ENCODE results near the gene SORCS3. TPM values are rescaled to one million over a fixed set of nuclear protein-coding genes. Genes with fewer than 3 reads are reported as not detected.

SORCS3 gene
- total RNA-seq, 1 experiment from 2014 or later: 0.18 TPM

GRCh38 chr10:104981995-104982394 lies 340.9 kb downstream of the SORCS3 start:
- H3K27me3 ChIP-seq (replicated peaks; ENCODE audit: control insufficient read depth, insufficient read depth, low read length): no peaks in the 10 kb centered on the region
- intact Hi-C loops (cut with micrococcal nuclease; ENCODE audit: unreplicated experiment): no loop called here
- H3K9me3 ChIP-seq: no peaks in the 10 kb centered on the region; the same call in 1 of the 2 replicates
- no TSS peak for BruUV-seq (replicated peaks)
- ChIA-PET CTCF (no interaction called here), POLR2A (no interaction called here)
- DNase-seq: no peak
- H3K9me3 Mint-ChIP-seq (ENCODE audit: unreplicated experiment): no peaks in the 10 kb centered on the region
- no peak overlapping the region for H3K4me3 ChIP-seq (ENCODE audit: low read depth, low read length)
- no peaks in the 10 kb centered on the region for H3K4me1 ChIP-seq
- no peak for TF ChIP-seq CTCF (IDR thresholded peaks at IDR 0.05; ENCODE audit: insufficient read depth in 1 of 2, low read depth in 1 of 2, low read length in 1 of 2, severe bottlenecking in 1 of 2, unreplicated experiment in 1 of 2)
- no peak overlapping the region for H3K4me3 Mint-ChIP-seq (ENCODE audit: unreplicated experiment)
- no peaks in the 10 kb centered on the region for H3K4me1 Mint-ChIP-seq (ENCODE audit: low read depth, unreplicated experiment)
- H3K27me3 Mint-ChIP-seq (ENCODE audit: insufficient read depth, unreplicated experiment): peaks cover 9% of the 10 kb centered on the region
- no peaks in the 10 kb centered on the region for H3K36me3 Mint-ChIP-seq (ENCODE audit: insufficient read depth, unreplicated experiment)
- H3K27ac Mint-ChIP-seq (ENCODE audit: unreplicated experiment): no peak overlapping the region
- H3K36me3 ChIP-seq (ENCODE audit: control insufficient read depth, insufficient read depth, low read length): no peaks in the 10 kb centered on the region

- intact Hi-C loops (cut with micrococcal nuclease; ENCODE audit: unreplicated experiment): no loop called here
- no peaks in the 10 kb centered on the region; the same call in 1 of the 2 replicates for H3K9me3 ChIP-seq
- CTCF ChIA-PET: no interaction called here
- POLR2A ChIA-PET: no interaction called here
- Mint-ChIP-seq H3K27me3 (ENCODE audit: insufficient read depth, unreplicated experiment) (peaks cover 15% of the 10 kb centered on the region), H3K4me1 (ENCODE audit: low read depth, unreplicated experiment) (no peaks in the 10 kb centered on the region), H3K9me3 (ENCODE audit: unreplicated experiment) (no peaks in the 10 kb centered on the region), H3K36me3 (ENCODE audit: insufficient read depth, unreplicated experiment) (no peaks in the 10 kb centered on the region), H3K4me3 (ENCODE audit: unreplicated experiment) (no peak overlapping the region), H3K27ac (ENCODE audit: unreplicated experiment) (no peak overlapping the region)
- H3K36me3 ChIP-seq (ENCODE audit: control insufficient read depth, insufficient read depth, low read length): no peaks in the 10 kb centered on the region
- TF ChIP-seq CTCF (IDR thresholded peaks at IDR 0.05; ENCODE audit: insufficient read depth in 1 of 2, low read depth in 1 of 2, low read length in 1 of 2, severe bottlenecking in 1 of 2, unreplicated experiment in 1 of 2): no peak
- no peak for DNase-seq
- no TSS peak for BruUV-seq (replicated peaks)
- no peak overlapping the region for H3K4me3 ChIP-seq (ENCODE audit: low read depth, low read length)
- no peaks in the 10 kb centered on the region for H3K4me1 ChIP-seq
- H3K27me3 ChIP-seq (replicated peaks; ENCODE audit: control insufficient read depth, insufficient read depth, low read length): no peaks in the 10 kb centered on the region
These were observed 347.6 kb downstream of the SORCS3 start for GRCh38 chr10:104988686-104989085.

GRCh38 chr10:104989880-104990279 lies 348.8 kb downstream of the SORCS3 start:
- no peaks in the 10 kb centered on the region for H3K36me3 ChIP-seq (ENCODE audit: control insufficient read depth, insufficient read depth, low read length)
- H3K27me3 Mint-ChIP-seq (ENCODE audit: insufficient read depth, unreplicated experiment): peaks cover 11% of the 10 kb centered on the region
- no peaks in the 10 kb centered on the region; the same call in 1 of the 2 replicates for H3K9me3 ChIP-seq
- no peaks in the 10 kb centered on the region for H3K4me1 Mint-ChIP-seq (ENCODE audit: low read depth, unreplicated experiment)
- no peaks in the 10 kb centered on the region for H3K27me3 ChIP-seq (replicated peaks; ENCODE audit: control insufficient read depth, insufficient read depth, low read length)
- TF ChIP-seq CTCF (IDR thresholded peaks at IDR 0.05; ENCODE audit: insufficient read depth in 1 of 2, low read depth in 1 of 2, low read length in 1 of 2, severe bottlenecking in 1 of 2, unreplicated experiment in 1 of 2): no peak
- ChIA-PET CTCF (no interaction called here), POLR2A (no interaction called here)
- H3K4me3 Mint-ChIP-seq (ENCODE audit: unreplicated experiment): no peak overlapping the region
- no peak overlapping the region for H3K27ac Mint-ChIP-seq (ENCODE audit: unreplicated experiment)
- intact Hi-C loops (cut with micrococcal nuclease; ENCODE audit: unreplicated experiment): no loop called here
- H3K9me3 Mint-ChIP-seq (ENCODE audit: unreplicated experiment): no peaks in the 10 kb centered on the region
- no peak overlapping the region for H3K4me3 ChIP-seq (ENCODE audit: low read depth, low read length)
- no peaks in the 10 kb centered on the region for H3K4me1 ChIP-seq
- no peaks in the 10 kb centered on the region for H3K36me3 Mint-ChIP-seq (ENCODE audit: insufficient read depth, unreplicated experiment)
- no peak for DNase-seq
- BruUV-seq (replicated peaks): no TSS peak

Data from Caco-2 (cell line).